ENCODE data around the gene BMS1.
"Not testable (repeated sequence)": the region's sequence is repeated elsewhere in the genome, so short reads cannot be mapped to it uniquely, and the experiment has no call there.

BMS1 gene

GRCh38 chr10:42801135-42801534 lies 18.5 kb downstream of the BMS1 start:
- DNase-seq, result no peak

GRCh38 chr10:42802876-42803275 lies 20.3 kb downstream of the BMS1 start:
- no peak for DNase-seq

DNA sequence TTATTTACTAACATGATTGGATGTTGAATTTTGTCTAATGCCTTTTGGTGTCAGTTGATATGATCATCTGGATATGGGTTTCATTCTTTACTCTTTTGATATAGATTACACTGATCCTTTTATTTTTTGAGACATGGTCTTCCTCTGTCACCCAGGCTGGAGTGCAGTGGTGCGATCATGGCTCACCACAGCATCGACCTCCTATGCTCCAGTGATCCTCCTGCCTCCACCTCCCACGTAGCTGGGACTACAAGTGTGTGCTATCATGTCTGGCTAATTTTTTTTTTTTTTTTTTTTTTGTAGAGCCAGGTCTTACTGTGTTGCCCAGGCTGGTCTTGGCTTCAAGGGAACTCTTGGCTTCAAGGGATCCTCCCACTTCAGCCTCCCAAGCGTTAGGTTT lies 27.1 kb downstream of the BMS1 start:
- no peak for DNase-seq

- DNase-seq, result no peak
Measured at GRCh38 chr10:42812028-42812427, 29.4 kb downstream of the BMS1 start.

GRCh38 chr10:42813989-42814687 lies 31.5 kb downstream of the BMS1 start:
- DNase-seq, result not testable (repeated sequence)

- not testable (repeated sequence) for DNase-seq
Measured at GRCh38 chr10:42816334-42816733, 33.7 kb downstream of the BMS1 start.

GRCh38 chr10:42816912-42817311 lies 34.3 kb downstream of the BMS1 start:
- no peak for DNase-seq

DNA sequence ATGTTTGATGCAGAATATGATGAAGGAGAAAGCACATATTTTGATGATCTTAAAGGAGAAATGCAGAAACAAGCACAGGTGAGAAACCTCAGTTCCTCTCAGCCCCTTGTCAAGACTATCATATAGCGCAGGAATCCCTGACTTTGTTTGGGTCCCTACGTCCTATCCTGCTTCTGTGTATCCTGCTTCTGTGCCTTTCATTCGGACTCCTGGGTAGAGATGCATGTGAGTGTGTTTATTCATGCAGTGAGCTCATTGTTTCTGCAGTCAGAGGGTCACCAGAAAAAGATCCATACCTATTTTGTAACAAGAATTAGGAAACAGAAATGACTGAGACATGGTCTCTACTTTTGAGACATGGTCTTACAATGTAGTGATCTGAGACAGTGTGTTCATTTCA lies 34.8 kb downstream of the BMS1 start:
- not testable (repeated sequence) for DNase-seq

DNA sequence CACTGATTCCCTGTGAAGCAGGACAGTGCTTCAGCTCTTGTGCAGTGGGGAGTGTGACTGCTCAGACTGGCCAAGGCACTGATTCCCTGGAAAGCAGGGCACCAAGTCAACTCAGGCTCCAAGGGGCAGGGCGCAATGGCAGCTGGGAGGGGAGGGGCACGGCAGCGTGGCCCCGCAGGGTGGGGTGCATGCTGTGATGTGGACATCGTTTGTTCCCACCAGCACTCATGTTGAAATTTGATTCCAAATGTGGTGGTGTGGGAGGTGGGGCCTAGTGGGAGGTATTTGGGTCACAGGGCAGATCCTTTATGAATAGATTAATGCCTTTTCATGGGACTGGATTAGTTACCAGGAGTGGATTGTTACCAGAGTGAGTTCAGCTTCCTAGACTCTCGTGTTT lies 44.2 kb downstream of the BMS1 start:
- not testable (repeated sequence) for DNase-seq

GRCh38 chr10:42827201-42827600 lies 44.6 kb downstream of the BMS1 start:
- DNase-seq, result no peak

DNA sequence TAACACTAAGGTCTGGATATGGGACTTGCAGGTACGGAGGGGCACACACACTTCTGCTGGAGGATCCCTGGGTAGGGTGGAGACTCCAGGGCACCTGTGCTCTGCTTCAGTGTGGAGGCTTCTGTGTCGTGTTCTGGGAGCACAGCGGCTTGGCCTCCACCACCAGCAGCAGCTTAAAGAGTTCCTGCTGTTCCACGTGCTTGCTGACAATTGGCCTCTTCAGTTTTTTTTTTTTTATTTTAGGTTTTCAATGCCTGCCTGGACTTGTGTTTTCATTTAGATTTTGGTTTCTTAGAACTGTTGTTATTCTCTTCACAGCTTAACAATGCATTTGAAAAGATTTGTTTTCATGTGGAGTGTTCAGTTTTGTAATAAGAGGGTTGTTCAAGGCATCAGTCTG lies 45.8 kb downstream of the BMS1 start:
- not testable (repeated sequence) for DNase-seq

GRCh38 chr10:42830237-42830636 lies 47.6 kb downstream of the BMS1 start:
- no peak for DNase-seq

DNA sequence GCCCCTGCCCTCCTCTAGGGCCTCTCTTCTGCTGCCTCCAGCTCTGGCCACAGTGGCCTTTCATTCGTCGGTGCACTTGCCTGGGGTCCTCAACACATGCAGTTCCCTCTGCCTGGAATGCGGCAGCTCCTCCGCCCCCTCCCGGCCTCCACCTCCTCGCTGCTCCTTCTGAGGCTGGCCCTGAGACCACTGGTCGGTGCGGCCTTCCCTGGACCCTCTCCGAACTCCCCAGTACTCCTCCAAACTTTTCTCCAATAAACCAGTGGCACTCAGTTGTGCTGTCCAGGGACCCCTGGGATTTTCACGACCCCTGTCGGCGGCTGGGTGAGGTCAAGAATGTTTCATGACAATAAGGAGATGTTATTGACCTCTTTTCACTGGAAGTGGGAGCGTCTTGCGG lies 53.5 kb downstream of the BMS1 start:
- no peak for DNase-seq

DNA sequence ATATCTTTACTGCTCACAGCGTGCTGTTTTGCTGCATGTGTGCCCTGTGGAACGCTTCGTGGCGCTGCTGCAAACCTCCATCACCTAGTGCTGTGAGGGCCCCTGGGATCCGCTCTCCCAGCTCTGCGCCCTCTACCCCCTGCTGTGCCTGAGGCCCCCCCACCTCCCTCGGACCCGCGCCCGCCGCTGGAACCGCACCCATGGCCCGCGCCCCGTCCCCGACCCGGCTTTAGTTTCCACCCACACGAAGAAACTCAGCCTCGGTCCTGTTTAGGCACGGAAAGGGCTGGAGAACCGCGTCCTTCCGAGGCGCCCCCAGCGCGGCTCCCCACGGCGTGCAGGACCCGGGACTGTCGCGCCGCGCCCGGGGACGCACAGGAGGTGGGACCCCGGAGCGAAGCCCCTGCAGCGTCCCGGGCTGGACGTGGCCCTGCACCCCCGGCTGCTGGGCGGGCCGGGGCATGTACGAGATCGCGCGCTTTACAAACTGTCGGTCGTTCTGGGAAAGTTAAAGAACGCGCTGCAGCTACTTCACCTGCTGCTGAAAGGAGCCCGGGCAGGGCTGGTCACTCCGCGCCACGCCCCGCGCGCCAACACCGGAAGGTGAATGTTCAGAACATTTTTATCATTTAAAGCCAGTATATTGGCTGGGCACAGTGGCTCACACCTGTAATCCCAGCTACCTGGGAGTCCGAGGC lies 54.3 kb downstream of the BMS1 start:
- no peak for DNase-seq

DNA sequence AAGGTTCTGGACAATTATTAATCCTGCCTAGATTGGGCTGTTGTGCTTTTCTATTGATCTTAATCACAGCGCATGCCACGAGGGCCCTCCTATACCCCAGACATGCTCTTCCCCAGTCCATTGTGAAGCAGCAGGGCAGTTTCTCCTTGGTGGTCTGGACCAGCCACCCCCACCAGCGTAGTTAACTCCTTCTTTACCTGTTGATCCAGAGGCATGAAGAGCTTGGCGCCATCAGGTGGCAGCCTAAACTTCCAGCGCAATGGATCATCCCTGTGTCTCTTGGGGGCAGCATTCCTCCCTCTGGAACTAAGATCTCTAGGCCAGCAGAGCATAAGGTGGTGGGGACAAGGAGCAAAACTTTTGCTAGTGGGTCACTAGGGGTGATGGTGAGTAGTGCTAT lies 62.2 kb downstream of the BMS1 start:
- DNase-seq, result not testable (repeated sequence)

GRCh38 chr10:42847261-42847660 lies 64.7 kb downstream of the BMS1 start:
- not testable (repeated sequence) for DNase-seq

DNA sequence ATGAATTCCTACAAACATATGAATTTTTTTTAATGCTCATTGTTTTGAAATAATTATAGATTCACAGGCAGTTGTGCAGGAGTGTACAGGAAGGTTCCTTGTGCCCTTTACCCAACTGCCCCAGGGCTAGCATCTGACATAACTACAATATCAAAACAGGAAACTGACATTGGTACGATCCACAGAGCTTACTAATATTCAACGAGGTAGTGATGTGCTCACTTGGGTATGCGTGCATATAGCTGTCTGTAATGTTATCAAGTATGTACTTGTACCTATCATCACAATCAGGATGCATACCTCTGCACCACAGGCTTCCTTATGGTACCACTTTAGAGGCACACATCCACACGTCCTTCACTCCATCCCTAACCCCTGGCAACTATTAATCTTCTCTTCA lies 68.3 kb downstream of the BMS1 start:
- no peak for DNase-seq

DNA sequence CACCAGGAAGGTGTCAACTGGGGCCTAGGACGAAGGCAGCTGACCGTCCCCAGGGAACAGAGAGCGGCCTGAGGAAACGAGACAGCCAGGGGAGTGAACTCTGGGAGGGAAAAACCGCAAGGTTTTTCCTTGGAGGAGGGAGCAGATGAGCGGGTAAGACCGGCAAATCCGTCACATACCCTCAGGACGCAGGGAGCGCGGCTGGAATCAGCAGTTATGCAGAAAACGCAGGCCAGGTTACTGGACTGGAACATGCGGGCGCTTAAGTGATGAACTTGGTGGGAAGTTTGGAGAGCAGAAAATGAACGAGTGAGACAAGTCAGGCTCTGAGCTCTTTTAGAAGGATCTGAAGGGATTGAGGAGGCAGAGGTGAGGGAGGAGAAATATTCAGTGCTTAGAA lies 76.7 kb downstream of the BMS1 start:
- DNase-seq, result no peak

- DNase-seq, result not testable (repeated sequence)
Measured at GRCh38 chr10:42860016-42860415, 77.4 kb downstream of the BMS1 start.

DNA sequence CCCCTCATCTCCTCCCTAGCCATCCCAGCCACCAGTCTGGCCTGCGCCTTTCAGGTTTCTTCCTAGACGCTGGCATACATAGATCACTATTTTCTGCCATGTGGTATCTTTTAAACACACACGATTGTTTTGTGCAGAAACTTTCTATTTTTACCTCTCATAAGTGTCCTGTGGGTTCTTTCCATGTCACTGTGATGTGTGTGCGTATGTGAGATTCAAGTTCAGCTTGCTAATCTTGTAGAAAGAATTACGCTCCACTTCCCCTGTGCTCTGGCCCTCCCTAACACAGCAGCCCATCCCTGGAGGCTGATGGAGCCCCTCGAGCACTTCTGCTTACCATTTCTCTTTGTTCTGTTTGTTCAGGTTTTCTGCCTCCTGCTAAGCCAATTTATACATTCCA lies 80.2 kb downstream of the BMS1 start:
- DNase-seq, result not testable (repeated sequence)

GRCh38 chr10:42864575-42864974 lies 82.0 kb downstream of the BMS1 start:
- DNase-seq, result peak in 1 of 2 experiments; percentile 0

GRCh38 chr10:42865716-42866114 lies 83.1 kb downstream of the BMS1 start:
- DNase-seq, result no peak

DNA sequence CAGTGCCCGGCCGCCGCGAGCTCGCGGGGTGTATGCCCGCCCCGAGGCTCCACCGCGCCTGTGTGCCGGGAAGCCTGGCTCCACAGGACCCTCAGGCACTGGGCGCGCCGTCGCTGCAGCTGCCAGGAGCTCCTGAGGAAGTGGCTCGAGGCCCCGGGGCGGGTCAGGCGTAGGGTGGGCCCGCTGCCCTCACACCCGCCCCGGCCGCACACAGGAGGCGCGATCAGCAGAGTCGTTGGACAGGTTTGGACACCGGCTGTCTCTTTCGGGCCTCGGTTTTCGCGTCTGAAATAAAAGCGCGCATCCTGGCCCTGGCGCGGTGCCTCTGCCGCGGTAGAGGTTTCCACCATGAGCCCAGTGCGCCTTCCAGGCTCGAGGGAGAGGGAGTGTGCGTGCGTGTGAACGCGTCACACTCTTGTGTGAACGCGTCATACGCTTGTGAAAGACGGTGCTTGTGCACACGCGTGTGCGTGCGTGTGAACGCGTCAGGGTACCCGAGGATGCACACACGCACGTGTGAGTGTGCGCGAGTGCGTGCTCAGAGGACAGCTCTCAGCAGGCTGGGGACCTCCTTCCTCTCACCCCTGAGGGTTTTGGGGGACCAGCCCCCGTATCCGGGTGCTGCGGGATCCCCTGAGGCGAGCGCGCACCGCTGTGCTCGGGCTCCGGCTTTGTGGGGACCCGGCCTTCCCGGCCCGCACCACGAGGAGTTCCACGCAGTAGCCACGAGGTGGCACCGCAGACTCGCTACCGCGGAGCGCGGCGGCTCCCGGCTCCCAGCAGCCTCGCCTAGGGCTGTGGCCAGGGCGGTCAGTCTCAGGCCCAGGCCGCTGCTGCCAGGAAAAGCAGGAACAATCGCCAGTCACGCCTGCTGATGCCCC lies 83.8 kb downstream of the BMS1 start:
- DNase-seq, result peak in 1 of 2 experiments; percentile 16

DNA sequence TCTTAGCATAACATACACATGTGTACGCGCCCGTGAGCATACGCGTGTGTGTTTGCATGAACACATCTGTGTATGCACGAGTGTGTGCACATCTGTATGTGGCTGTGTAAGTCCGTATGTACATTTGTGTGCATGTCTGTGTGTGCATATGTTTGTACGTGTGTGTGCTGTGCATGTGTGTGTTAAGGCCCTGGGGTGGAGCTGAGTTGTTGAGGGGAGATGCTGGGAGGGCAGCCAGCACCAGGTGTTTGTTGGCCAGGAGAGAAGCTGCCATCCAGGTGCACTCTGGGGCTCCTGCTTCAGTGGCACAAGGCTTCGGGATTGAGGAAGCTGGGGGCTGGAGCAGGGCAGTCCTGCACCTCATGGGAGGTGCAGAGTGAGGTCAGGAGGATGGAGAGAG lies 85.0 kb downstream of the BMS1 start:
- DNase-seq, result no peak

Data from NCI-H524 (cell line).